Loucy (cell line): ENCODE measurements around the gene HEPN1.

Source experiments
- H2AFZ ChIP-seq: fragments of 200-600 bp; sonication (generic); 2 replicates; pipeline ENCODE4 v1.6.0; 2016; ENCODE audit warnings: antibody characterized with exemption, mild to moderate bottlenecking, low read length, moderate library complexity
- H3F3A ChIP-seq: fragments of 200-600 bp; 2 replicates; pipeline ENCODE4 v1.6.0; 2016; ENCODE audit warnings: antibody characterized with exemption, low read depth, mild to moderate bottlenecking
- H3K27me3 ChIP-seq: fragments of 200-600 bp; sonication (generic); 2 replicates; pipeline ENCODE4 v1.6.1; 2014; ENCODE audit warnings: low read length, mild to moderate bottlenecking; ENCODE audit not compliant: insufficient read depth, poor library complexity, severe bottlenecking
- H3K36me3 ChIP-seq: fragments of 200-600 bp; sonication (generic); 2 replicates; pipeline ENCODE4 v1.6.1; 2016; ENCODE audit warnings: low read length; ENCODE audit not compliant: insufficient read depth
- H3K4me1 ChIP-seq: fragments of 200-600 bp; sonication (generic); 2 replicates; pipeline ENCODE4 v1.5.1; 2014; ENCODE audit warnings: low read length, mild to moderate bottlenecking; ENCODE audit not compliant: insufficient read depth, poor library complexity, severe bottlenecking
- H3K4me2 ChIP-seq: fragments of 200-600 bp; sonication (generic); 2 replicates; pipeline ENCODE4 v1.6.0; 2014; ENCODE audit warnings: antibody characterized with exemption, low read length, low read depth, mild to moderate bottlenecking; ENCODE audit not compliant: poor library complexity, severe bottlenecking
- H3K4me3 ChIP-seq: fragments of 200-600 bp; sonication (generic); 2 replicates; pipeline ENCODE4 v1.5.1; 2014; ENCODE audit warnings: low read length, mild to moderate bottlenecking, mixed read lengths; ENCODE audit not compliant: poor library complexity, severe bottlenecking
- H3K79me2 ChIP-seq: fragments of 200-600 bp; sonication (generic); 2 replicates; pipeline ENCODE4 v1.6.1; 2014; ENCODE audit warnings: low read length; ENCODE audit not compliant: insufficient read depth
- H3K9ac ChIP-seq: fragments of 200-600 bp; sonication (generic); 2 replicates; pipeline ENCODE4 v1.6.0; 2014; ENCODE audit warnings: mild to moderate bottlenecking, low read depth, low read length, moderate library complexity; ENCODE audit not compliant: poor library complexity, severe bottlenecking
- H3K9me2 ChIP-seq: fragments of 200-600 bp; sonication (generic); replicated peaks from 2 replicates; pipeline ENCODE4 v1.6.1; 2016; ENCODE audit warnings: low read depth, low read length, mixed read lengths
- H3K9me3 ChIP-seq: fragments of 200-600 bp; sonication (generic); 2 replicates; pipeline ENCODE4 v1.6.1; 2014; ENCODE audit warnings: mild to moderate bottlenecking, antibody characterized with exemption, low read length, low read depth; ENCODE audit not compliant: insufficient read depth
- H4K20me1 ChIP-seq: fragments of 200-600 bp; sonication (generic); 2 replicates; pipeline ENCODE4 v1.6.0; 2014; ENCODE audit warnings: antibody characterized with exemption, low read length, mild to moderate bottlenecking; ENCODE audit not compliant: insufficient read depth, poor library complexity, severe bottlenecking
- EZH2phosphoT487 ChIP-seq: fragments of 200-600 bp; IDR thresholded peaks from 2 replicates; pipeline ENCODE4 v1.6.1; 2018; ENCODE audit warnings: antibody characterized with exemption, mild to moderate bottlenecking, moderate library complexity, borderline replicate concordance
- TF ChIP-seq, protein P1 (sequence below): fragments of 200-600 bp; sonication (generic); conservative IDR thresholded peaks from 2 replicates; pipeline ENCODE4 v1.5.1; 2014; ENCODE audit warnings: mild to moderate bottlenecking, antibody characterized with exemption, low read length

Gene HEPN1

DNA sequence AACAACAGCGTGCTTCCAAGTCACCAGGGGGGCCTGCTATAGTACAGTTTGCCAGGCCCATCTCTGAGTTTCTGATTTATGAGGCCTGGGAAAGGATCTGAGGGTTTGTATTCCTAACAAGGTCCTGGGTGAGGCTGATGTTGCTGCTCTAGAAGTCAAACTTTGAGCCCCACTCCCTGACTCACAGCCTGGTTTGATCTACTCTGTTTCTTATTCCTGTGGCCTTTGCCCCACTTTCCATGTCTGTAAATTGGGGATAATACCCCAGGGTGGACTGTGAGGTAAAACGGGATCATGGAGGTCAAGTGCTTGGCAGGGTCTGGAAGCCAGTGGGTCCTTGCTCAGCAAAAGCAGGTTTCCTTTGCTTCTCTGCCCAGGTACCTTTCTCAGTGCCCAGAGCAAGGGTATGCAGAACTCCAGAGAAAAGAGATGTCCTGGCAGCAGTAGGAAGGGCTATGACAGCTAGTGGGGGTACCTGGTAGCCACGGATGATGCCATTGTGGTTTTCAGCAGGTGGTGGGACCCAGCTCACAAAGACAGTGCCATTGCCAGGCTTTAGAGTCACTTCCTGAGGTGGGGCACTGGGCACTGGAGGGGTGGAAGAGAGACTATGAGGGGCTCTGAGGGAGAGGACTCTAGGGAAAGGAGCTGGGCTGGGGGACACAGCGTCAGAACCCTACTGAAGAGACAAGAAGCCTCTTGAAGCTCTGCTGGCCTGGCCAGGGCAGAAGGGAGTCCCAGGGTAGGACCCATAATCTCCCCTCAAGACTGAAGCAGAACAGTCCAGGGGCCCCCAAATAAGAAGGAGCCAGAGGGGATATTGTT is 24.2 kb upstream of the HEPN1 start:
- Histone ChIP-seq H3K9ac (no peak overlapping the region), H3K36me3 (no peaks in the 10 kb centered on the region), H3K4me3 (no peak overlapping the region), H3K9me2 (no peaks in the 10 kb centered on the region), H3F3A (no peaks in the 10 kb centered on the region), H3K4me2 (no peak overlapping the region), H3K79me2 (no peaks in the 10 kb centered on the region), H3K27me3 (no peaks in the 10 kb centered on the region), H2AFZ (no peak overlapping the region), H3K4me1 (no peaks in the 10 kb centered on the region), H3K9me3 (no peaks in the 10 kb centered on the region), H4K20me1 (no peaks in the 10 kb centered on the region)
- TF ChIP-seq, protein P1, sequence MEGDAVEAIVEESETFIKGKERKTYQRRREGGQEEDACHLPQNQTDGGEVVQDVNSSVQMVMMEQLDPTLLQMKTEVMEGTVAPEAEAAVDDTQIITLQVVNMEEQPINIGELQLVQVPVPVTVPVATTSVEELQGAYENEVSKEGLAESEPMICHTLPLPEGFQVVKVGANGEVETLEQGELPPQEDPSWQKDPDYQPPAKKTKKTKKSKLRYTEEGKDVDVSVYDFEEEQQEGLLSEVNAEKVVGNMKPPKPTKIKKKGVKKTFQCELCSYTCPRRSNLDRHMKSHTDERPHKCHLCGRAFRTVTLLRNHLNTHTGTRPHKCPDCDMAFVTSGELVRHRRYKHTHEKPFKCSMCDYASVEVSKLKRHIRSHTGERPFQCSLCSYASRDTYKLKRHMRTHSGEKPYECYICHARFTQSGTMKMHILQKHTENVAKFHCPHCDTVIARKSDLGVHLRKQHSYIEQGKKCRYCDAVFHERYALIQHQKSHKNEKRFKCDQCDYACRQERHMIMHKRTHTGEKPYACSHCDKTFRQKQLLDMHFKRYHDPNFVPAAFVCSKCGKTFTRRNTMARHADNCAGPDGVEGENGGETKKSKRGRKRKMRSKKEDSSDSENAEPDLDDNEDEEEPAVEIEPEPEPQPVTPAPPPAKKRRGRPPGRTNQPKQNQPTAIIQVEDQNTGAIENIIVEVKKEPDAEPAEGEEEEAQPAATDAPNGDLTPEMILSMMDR: no peak
- TF ChIP-seq EZH2phosphoT487: no peak

DNA sequence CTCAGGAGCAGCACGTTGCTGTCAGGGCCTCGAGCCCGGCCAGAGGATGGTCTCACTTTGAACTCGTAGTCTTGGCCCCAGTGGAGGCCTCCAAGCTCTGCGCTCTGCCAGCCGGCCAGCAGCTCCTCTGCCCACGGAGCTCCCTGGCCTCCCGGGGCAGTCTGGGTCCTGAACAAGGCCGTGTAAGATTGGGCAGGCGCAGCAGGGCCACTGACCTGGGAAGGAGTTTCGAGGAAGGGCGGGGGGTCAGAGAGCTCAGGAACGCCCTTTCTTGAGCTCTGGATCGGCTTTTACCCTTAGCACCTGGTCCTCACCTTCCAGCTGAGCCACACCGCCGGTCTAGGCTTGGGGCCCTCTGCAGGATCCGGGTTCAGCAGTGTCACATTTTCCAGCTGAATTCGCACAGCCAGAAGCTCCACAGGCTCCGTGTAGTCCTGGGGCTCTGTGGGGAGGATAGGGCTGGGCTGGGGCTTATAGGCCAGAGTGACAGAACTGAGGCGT is 23.5 kb upstream of the HEPN1 start:
- H3K4me2 ChIP-seq: no peak overlapping the region
- no peaks in the 10 kb centered on the region for H3K36me3 ChIP-seq
- H3K9ac ChIP-seq: no peak overlapping the region
- no peak overlapping the region for H3K4me3 ChIP-seq
- H3K27me3 ChIP-seq: no peaks in the 10 kb centered on the region
- H3K4me1 ChIP-seq: no peaks in the 10 kb centered on the region
- H3F3A ChIP-seq: no peaks in the 10 kb centered on the region
- H2AFZ ChIP-seq: no peak overlapping the region
- no peaks in the 10 kb centered on the region for H3K79me2 ChIP-seq
- H3K9me2 ChIP-seq: no peaks in the 10 kb centered on the region
- TF ChIP-seq, protein P1: no peak
- TF ChIP-seq EZH2phosphoT487: no peak
- H3K9me3 ChIP-seq: no peaks in the 10 kb centered on the region
- H4K20me1 ChIP-seq: no peaks in the 10 kb centered on the region

DNA sequence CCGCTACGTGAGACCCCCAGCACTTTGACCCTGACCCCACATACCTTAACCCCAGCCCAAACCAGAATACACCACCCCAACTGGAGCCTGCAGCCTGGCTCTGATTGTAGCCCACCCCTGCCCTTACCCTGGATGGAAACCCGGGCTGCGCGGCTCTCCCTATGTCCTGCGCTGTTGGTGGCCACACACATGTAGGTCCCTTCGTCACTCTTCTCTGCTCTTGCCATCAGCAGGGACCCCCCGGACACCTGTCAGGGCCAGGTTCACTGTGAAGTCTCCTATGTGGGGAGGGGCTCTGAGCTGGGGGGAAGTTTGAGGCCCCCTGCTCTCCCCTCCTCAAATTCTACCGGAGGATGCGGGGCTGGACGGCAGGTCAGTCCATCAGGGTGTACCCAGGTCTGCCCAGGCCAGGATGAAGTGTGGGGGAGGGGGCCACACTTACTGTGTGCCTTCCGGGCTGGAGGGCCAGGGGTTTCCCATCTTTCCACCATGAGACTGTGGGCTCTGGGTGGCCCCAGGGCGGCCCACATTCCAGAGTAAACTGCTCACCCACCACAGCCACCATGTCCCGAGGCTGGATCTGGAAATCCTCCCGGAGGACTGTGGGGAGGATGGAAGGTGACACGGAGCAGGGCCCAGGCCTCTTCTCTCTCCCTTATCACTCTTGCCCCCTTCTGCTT is 22.8 kb upstream of the HEPN1 start:
- H4K20me1 ChIP-seq: no peaks in the 10 kb centered on the region

More for the DNA sequence above, 22.8 kb upstream of the HEPN1 start:
- no peak for TF ChIP-seq EZH2phosphoT487
- TF ChIP-seq, protein P1: no peak
- no peaks in the 10 kb centered on the region for H3K9me2 ChIP-seq
- H3K9me3 ChIP-seq: no peaks in the 10 kb centered on the region
- no peaks in the 10 kb centered on the region for H3K4me1 ChIP-seq
- H3F3A ChIP-seq: no peaks in the 10 kb centered on the region
- H3K27me3 ChIP-seq: peaks cover 6% of the 10 kb centered on the region
- no peaks in the 10 kb centered on the region for H3K36me3 ChIP-seq
- no peaks in the 10 kb centered on the region for H3K79me2 ChIP-seq
- H3K4me3 ChIP-seq: no peak overlapping the region
- no peak overlapping the region for H2AFZ ChIP-seq
- no peak overlapping the region for H3K4me2 ChIP-seq
- no peak overlapping the region for H3K9ac ChIP-seq
